Duodenal mucosa (tissue), 2 donors: ENCODE data around the gene PTH2.

Source experiments
- H3K27ac ChIP-seq: one replicate; pipeline ENCODE4 v1.7.0; 2013; ENCODE audit warnings: low read depth, low read length
- H3K27me3 ChIP-seq, 2 donors: one replicate each; pipeline ENCODE4 v1.7.0; 2013; ENCODE audit warnings: low read length in 2 of 2, control low read depth in 1 of 2; ENCODE audit not compliant: insufficient read depth in 2 of 2, control insufficient read depth in 1 of 2
- H3K36me3 ChIP-seq, 2 donors: one replicate each; pipeline ENCODE4 v1.7.0; 2013; ENCODE audit warnings: low read length in 2 of 2, control low read depth in 1 of 2; ENCODE audit not compliant: insufficient read depth in 2 of 2, control insufficient read depth in 1 of 2
- H3K4me1 ChIP-seq, 2 donors: one replicate each; pipeline ENCODE4 v1.7.0; 2013; ENCODE audit warnings: low read length in 2 of 2, control low read depth in 1 of 2; ENCODE audit not compliant: insufficient read depth in 2 of 2, control insufficient read depth in 1 of 2
- H3K4me3 ChIP-seq, 2 donors: one replicate each; pipeline ENCODE4 v1.7.0; 2013; ENCODE audit warnings: low read length in 2 of 2, low read depth in 1 of 2
- H3K9ac ChIP-seq, 2 donors: one replicate each; pipeline ENCODE4 v1.7.0; 2013; ENCODE audit warnings: low read length in 2 of 2, low read depth in 1 of 2
- H3K9me3 ChIP-seq, 2 donors: one replicate each; pipeline ENCODE4 v1.7.0; 2013; ENCODE audit warnings: low read length in 2 of 2, control low read depth in 1 of 2; ENCODE audit not compliant: control insufficient read depth in 1 of 2

The PTH2 gene

DNA sequence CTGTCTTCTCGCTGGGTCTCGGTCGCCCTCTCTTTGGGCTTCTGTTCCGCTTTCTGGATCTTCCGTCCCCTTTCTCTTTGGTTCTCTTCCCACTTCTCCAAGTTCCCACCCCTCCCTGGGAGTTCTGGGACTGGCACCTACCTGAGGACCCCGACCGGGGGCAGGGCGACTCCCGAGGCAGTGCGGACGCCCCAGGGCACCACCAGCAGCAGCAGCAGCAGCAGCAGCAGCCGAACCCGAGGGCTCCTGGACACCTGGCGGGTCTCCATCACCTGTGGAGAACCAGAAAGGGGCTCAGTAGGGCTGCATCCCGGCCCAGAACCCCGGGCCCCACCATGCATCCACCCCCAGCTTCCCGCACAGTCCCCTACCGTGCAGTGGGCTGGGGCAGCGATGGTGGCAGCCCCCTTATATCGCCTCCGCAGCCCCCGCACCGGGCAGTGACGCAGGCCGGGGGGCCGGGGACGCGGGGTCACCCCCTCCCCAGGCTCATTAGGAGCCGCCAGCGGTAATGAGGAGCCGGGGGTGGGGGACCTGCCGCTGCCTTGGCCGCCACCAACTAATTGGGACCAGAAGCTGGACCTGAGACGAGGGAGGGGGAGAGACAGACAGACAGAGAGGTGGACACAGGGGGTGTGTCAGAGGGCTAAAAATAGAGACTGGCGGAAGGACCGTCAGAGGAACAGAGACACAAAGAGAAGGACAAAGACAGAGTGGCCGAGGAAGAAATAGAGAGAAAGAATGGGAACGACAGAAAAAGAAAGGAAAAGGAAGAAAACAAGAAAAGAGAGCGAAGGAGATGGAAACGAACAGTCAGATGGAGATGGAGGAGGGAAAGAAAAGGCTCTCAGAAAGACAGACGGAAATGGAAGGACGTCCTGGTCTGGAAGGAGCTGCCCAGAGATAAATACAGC, at the start of gene PTH2:
PTH2 (minus strand) TSS at position 371 of the 914 bp plus-strand sequence; CDS start at position 269, 102 bp downstream.
- no peaks in the 10 kb centered on the region for H3K9me3 ChIP-seq
- no peak within 1 kb of the TSS for H3K9ac ChIP-seq
- H3K4me3 ChIP-seq, result peak within 1 kb of the TSS; percentile 6 to 36
- peaks cover 0 to 11% of the 10 kb centered on the region in 2 donors for H3K4me1 ChIP-seq
- no peaks in the 10 kb centered on the region for H3K36me3 ChIP-seq
- H3K27me3 ChIP-seq, result peaks cover 89 to 91% of the 10 kb centered on the region in 2 donors
- no peak within 1 kb of the TSS for H3K27ac ChIP-seq

DNA sequence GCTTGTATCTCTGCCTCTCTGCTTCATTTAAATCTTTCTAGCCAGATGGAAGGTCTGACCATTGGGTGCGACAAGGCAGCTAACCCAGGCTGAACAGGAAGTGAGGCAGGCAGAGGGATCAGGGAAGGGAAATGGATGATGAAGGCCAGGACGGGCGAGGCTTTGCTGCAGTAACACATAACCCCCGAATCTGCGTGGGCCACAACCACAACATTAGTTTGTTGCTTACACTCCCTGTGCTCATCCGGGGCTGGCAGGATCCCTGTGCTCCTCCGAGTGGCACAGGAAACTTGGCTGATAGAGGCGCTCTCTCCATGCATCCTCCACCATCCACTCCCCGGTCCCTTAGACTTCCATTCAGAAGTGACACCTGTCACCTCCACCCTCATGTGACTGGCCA, 49.7 kb upstream of the PTH2 start:
- peaks cover 8 to 13% of the 10 kb centered on the region in 2 donors for H3K4me1 ChIP-seq
- no peaks in the 10 kb centered on the region for H3K27me3 ChIP-seq
- H3K4me3 ChIP-seq, result no peak overlapping the region
- no peak overlapping the region for H3K27ac ChIP-seq
- H3K36me3 ChIP-seq, result peaks cover 0 to 7% of the 10 kb centered on the region in 2 donors
- H3K9me3 ChIP-seq, result no peaks in the 10 kb centered on the region
- H3K9ac ChIP-seq, result no peak overlapping the region

DNA sequence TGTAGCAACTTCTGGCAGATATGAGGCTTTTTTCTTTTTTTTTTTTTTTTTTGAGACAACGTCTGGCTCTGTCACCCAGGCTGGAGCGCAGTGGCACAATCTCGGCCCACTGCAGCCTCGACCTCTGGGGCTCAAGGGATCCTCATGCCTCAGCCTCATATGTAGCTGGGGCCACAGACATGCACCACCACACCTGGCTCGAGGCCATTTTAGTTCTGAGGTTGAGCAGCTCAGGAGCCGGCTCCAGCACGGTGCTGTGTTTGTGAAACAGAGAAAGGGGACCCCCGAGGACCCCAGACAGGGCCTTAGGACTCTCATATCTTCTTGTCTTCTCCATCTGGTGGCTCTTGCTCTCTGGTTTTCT, 47.4 kb upstream of the PTH2 start:
- H3K4me1 ChIP-seq, result peaks cover 8 to 13% of the 10 kb centered on the region in 2 donors
- peaks cover 0 to 16% of the 10 kb centered on the region in 2 donors for H3K36me3 ChIP-seq
- no peaks in the 10 kb centered on the region for H3K9me3 ChIP-seq
- H3K27ac ChIP-seq, result no peak overlapping the region
- no peak overlapping the region for H3K9ac ChIP-seq
- H3K27me3 ChIP-seq, result no peaks in the 10 kb centered on the region
- no peak overlapping the region for H3K4me3 ChIP-seq

DNA sequence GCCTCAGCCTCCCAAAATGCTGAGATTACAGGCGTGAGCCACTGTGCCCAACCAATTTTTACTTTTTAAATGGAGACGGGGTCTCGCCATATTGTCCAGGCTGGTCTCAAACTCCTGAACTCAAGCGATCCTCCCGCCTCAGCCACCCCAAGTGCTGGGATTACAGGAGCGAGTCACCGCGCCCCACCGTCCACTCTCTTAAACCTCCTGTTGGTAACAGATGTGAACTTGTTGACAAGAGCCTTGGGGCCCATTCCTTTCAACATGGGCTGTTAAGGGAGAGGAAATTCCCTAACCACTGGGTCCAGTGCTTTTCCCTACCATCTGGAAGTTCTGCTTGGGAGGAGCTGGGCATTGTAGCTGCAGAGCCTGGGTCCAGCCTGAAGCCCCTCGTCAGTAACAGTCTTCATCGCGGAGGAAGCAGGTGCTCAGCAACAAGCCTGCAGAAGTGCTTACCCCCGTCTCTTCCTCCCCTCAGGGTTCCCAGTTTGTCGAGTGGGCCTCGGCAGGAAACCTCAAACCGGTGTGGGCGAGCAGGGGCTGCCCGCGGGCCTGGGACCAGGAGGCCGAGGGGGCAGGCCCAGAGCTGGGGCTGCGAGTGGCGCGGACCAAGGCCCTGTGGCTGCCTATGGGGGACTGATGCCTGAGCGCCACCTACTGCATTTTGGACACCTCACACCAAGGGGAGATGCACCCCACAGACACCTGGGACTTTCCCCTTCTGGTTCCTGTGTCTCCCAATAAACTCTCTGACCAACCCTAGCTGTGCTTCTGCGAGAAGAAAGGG, 46.8 kb upstream of the PTH2 start:
- Histone ChIP-seq H3K9me3 (no peaks in the 10 kb centered on the region), H3K9ac (no peak overlapping the region), H3K27ac (peak overlapping the region; percentile 56), H3K4me3 (no peak overlapping the region), H3K36me3 (peaks cover 0 to 17% of the 10 kb centered on the region in 2 donors), H3K4me1 (peaks cover 8 to 13% of the 10 kb centered on the region in 2 donors), H3K27me3 (no peaks in the 10 kb centered on the region)

DNA sequence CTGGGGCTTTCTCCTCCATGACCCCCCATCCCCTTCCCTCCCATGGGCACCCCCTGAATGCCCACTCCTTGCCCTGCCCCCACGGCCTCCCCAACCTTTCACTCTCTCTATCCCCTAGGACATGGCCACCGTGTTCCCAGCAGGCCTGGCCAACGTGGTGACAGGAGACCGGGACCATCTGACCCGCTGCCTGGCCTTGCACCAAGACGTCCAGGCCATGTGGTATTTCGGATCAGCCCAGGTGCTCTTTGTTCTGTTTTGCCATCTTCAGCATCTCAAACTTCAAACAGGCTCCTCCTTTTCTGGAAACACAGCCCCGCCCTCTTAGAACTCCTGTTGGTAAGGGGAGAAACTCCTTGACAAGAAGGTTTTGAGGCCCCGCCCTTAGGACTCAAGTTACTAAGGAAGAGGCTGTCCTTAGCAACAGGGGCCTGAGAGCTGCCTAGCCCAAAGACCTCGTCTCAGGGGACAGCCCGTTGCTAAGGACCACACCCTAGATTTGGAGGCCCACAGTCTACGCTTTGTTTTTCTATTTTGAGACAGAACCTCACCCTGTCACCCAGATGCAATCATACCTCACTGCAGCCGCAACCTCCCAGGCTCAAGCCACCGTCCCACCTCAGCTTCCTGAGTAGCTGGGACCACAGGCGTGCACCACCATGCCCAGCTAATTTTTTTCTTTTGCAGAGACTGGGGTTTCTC, 45.7 kb upstream of the PTH2 start:
- peak overlapping the region; percentile 42 for H3K27ac ChIP-seq
- peaks cover 4 to 27% of the 10 kb centered on the region in 2 donors for H3K36me3 ChIP-seq
- H3K9me3 ChIP-seq, result no peaks in the 10 kb centered on the region
- no peak overlapping the region for H3K9ac ChIP-seq
- no peaks in the 10 kb centered on the region for H3K27me3 ChIP-seq
- no peak overlapping the region for H3K4me3 ChIP-seq
- peaks cover 8 to 10% of the 10 kb centered on the region in 2 donors for H3K4me1 ChIP-seq

- no peak overlapping the region for H3K27ac ChIP-seq
- no peak overlapping the region for H3K4me3 ChIP-seq
- H3K27me3 ChIP-seq, result no peaks in the 10 kb centered on the region
- no peak overlapping the region for H3K9ac ChIP-seq
- H3K9me3 ChIP-seq, result no peaks in the 10 kb centered on the region
- H3K4me1 ChIP-seq, result peaks cover 5 to 8% of the 10 kb centered on the region in 2 donors
- peaks cover 4 to 29% of the 10 kb centered on the region in 2 donors for H3K36me3 ChIP-seq
Measured at GRCh38 chr19:49468199-49468598, 45.0 kb upstream of the PTH2 start.

DNA sequence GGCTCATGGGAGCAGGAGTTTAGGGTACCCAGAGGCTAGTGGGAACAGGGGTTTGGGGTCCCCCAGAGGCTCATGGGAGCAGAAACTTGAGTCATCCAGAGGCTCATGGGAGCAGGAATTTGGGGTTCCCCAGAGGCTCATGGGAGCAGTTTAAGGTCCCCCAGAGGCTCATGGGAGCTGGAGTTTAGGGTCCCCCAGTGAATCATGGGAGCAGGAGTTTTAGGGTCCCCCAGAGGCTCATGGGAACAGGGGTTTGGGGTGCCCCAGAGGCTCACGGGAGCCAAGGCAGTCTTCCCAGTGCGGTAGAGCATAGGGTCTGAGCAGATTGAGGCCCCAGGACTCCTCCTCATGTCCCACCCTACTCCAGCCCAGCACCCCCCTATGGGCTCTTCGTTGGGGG, 42.1 kb upstream of the PTH2 start:
- Histone ChIP-seq H3K27ac (no peak overlapping the region), H3K4me1 (peaks cover 2 to 4% of the 10 kb centered on the region in 2 donors), H3K4me3 (no peak overlapping the region), H3K9me3 (no peaks in the 10 kb centered on the region), H3K36me3 (peaks cover 7 to 37% of the 10 kb centered on the region in 2 donors), H3K9ac (no peak overlapping the region), H3K27me3 (no peaks in the 10 kb centered on the region)

- no peaks in the 10 kb centered on the region for H3K9me3 ChIP-seq
- no peak overlapping the region for H3K4me3 ChIP-seq
- H3K27ac ChIP-seq, result no peak overlapping the region
- H3K4me1 ChIP-seq, result no peaks in the 10 kb centered on the region
- H3K36me3 ChIP-seq, result peaks cover 7 to 35% of the 10 kb centered on the region in 2 donors
- H3K27me3 ChIP-seq, result no peaks in the 10 kb centered on the region
- H3K9ac ChIP-seq, result no peak overlapping the region
Measured at GRCh38 chr19:49463960-49464740, 40.9 kb upstream of the PTH2 start.

DNA sequence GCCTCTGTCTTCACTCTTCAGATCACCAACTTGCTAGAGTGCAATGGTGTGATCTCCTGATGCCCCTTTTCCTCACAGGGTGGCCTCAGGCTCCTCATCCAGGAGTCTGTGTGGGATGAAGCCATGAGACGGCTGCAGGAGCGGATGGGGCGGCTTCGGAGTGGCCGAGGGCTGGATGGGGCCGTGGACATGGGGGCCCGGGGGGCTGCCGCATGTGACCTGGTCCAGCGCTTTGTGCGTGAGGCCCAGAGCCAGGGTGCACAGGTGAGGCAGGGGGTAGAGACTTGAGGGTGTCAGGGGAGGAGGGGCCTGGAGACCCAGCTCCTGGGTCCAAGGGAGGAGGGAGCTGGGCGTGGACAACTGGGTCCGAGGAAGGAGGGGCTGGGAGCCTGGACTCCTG, 39.3 kb upstream of the PTH2 start:
- Histone ChIP-seq H3K9ac (no peak overlapping the region), H3K27ac (no peak overlapping the region), H3K9me3 (no peaks in the 10 kb centered on the region), H3K27me3 (no peaks in the 10 kb centered on the region), H3K4me1 (peaks cover 0 to 6% of the 10 kb centered on the region in 2 donors), H3K4me3 (no peak overlapping the region), H3K36me3 (peaks cover 7 to 35% of the 10 kb centered on the region in 2 donors)
